ENCODE results near the gene MAPK8. TPM values are rescaled to one million over a fixed set of nuclear protein-coding genes. Genes with fewer than 3 reads are reported as not detected.

Gene MAPK8
- total RNA-seq, 1 experiment from 2014 or later: 55.7 TPM

GRCh38 chr10:48389846-48390557, 83.5 kb downstream of the MAPK8 start:
- CTCF ChIA-PET: interaction anchor here (1.4 kb wide), 1 partner anchor 9 kb away, joined by 5 read pairs; no protein-coding TSS in a partner anchor
- Mint-ChIP-seq H3K27ac (ENCODE audit: unreplicated experiment) (peak overlapping the region; percentile 45), H3K36me3 (ENCODE audit: insufficient read depth, unreplicated experiment) (no peaks in the 10 kb centered on the region), H3K4me3 (ENCODE audit: low read depth, unreplicated experiment) (no peak overlapping the region), H3K27me3 (ENCODE audit: unreplicated experiment) (no peaks in the 10 kb centered on the region), H3K4me1 (ENCODE audit: low read depth, unreplicated experiment) (peaks cover 62% of the 10 kb centered on the region), H3K9me3 (ENCODE audit: low read depth, unreplicated experiment) (no peaks in the 10 kb centered on the region)
- intact Hi-C loops (cut with micrococcal nuclease; ENCODE audit: unreplicated experiment): no loop called here
- TF ChIP-seq CTCF (IDR thresholded peaks at IDR 0.05; ENCODE audit: unreplicated experiment): no peak
- no TSS peak for BruUV-seq (replicated peaks)
- DNase-seq: no peak

GRCh38 chr10:48390558-48390871, 84.0 kb downstream of the MAPK8 start:
- no peak for DNase-seq
- Mint-ChIP-seq H3K27ac (ENCODE audit: unreplicated experiment) (peak overlapping the region; percentile 45), H3K9me3 (ENCODE audit: low read depth, unreplicated experiment) (no peaks in the 10 kb centered on the region), H3K4me1 (ENCODE audit: low read depth, unreplicated experiment) (peaks cover 61% of the 10 kb centered on the region), H3K36me3 (ENCODE audit: insufficient read depth, unreplicated experiment) (no peaks in the 10 kb centered on the region), H3K27me3 (ENCODE audit: unreplicated experiment) (no peaks in the 10 kb centered on the region), H3K4me3 (ENCODE audit: low read depth, unreplicated experiment) (no peak overlapping the region)
- CTCF ChIA-PET: interaction anchor here (0.7 to 1.5 kb wide), 3 partner anchors 9 to 12 kb away, joined by 3 to 6 read pairs (median 5); no protein-coding TSS in a partner anchor
- intact Hi-C loops (cut with micrococcal nuclease; ENCODE audit: unreplicated experiment): no loop called here
- BruUV-seq (replicated peaks): no TSS peak
- TF ChIP-seq CTCF (IDR thresholded peaks at IDR 0.05; ENCODE audit: unreplicated experiment): no peak

- Mint-ChIP-seq H3K27ac (ENCODE audit: unreplicated experiment) (peak overlapping the region; percentile 45), H3K9me3 (ENCODE audit: low read depth, unreplicated experiment) (no peaks in the 10 kb centered on the region)
Measured at GRCh38 chr10:48390933-48391845, 84.7 kb downstream of the MAPK8 start.

More at GRCh38 chr10:48390933-48391845, 84.7 kb downstream of the MAPK8 start:
- TF ChIP-seq CTCF (IDR thresholded peaks at IDR 0.05; ENCODE audit: unreplicated experiment): no peak
- Mint-ChIP-seq H3K27me3 (ENCODE audit: unreplicated experiment) (no peaks in the 10 kb centered on the region), H3K4me1 (ENCODE audit: low read depth, unreplicated experiment) (peaks cover 61% of the 10 kb centered on the region), H3K36me3 (ENCODE audit: insufficient read depth, unreplicated experiment) (no peaks in the 10 kb centered on the region), H3K4me3 (ENCODE audit: low read depth, unreplicated experiment) (no peak overlapping the region)
- DNase-seq: no peak
- no TSS peak for BruUV-seq (replicated peaks)
- intact Hi-C loops (cut with micrococcal nuclease; ENCODE audit: unreplicated experiment): no loop called here
- CTCF ChIA-PET: interaction anchor here (0.6 to 1.8 kb wide), 5 partner anchors 8 to 25 kb away, joined by 3 to 6 read pairs (median 5); no protein-coding TSS in a partner anchor
